ENCODE results near the gene CCDC8. TPM values are rescaled to one million over a fixed set of nuclear protein-coding genes. Genes with fewer than 3 reads are reported as not detected.

Gene CCDC8
- total and polyA plus RNA-seq, 2 experiments from 2014 or later, result 5.6 to 16.5 TPM

DNA sequence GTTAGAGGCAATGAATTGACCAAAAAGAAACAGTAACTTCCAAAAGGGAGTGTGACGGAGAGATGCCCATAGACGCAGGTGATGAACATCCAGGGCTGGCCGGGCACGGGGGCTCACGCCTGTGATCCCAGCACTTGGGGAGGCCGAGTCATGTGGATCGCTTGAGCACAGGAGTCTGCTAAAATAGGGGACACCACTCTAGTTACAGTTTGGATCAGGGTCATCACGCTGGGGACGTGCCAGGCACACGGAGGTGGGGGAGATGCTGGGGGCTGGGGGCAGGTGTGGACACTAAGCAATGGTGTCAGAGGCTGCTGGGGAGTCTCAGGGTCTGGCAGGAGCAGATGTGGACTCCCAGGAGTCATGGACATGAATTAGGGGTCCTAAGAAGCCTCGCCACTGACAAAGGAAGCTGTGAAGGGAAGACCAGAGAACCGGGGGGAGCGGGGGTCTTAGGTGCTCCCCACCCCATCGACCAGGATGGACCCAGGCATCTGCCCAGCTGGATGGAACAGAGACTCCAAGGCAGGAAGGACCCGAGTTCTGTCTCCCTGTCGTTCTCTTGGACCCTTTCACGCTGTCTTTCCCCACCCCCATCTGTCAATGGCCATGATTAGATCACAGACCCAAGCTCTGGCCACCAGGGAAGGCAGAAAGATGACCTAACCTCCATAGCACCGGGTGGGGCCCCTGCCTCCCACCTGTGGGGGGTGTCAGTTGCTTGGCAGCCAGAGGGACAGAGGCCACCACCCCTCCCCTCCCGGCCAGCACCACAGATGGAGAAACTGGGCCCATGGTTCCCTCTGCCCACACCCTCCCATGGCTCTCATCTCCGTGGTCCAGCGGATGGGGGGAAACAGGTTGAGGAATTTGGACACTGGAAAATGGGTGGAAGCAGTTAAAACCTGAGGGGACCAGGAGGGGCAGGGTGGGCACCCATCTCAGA is 19.6 kb downstream of the CCDC8 start:
- no peak overlapping the region for H3K27ac ChIP-seq (ENCODE audit: low read depth)
- Mint-ChIP-seq H3K36me3 (ENCODE audit: low read depth) (peaks cover 32% of the 10 kb centered on the region), H3K4me1 (peaks cover 24% of the 10 kb centered on the region), H3K9me3 (no peaks in the 10 kb centered on the region), H3K27ac (peak overlapping the region; percentile 27; the same call in 1 of the 2 replicates), H3K27me3 (ENCODE audit: insufficient read depth, low read depth, poor library complexity) (peaks cover 20% of the 10 kb centered on the region), H3K4me3 (no peak overlapping the region; the same call in 2 of the 3 replicates)
- no peaks in the 10 kb centered on the region for H3K27me3 ChIP-seq (ENCODE audit: insufficient read depth)
- H3K4me3 ChIP-seq, result no peak overlapping the region
- no peak overlapping the region for H2AFZ ChIP-seq
- H3K4me2 ChIP-seq, result no peak overlapping the region
- H3K36me3 ChIP-seq (ENCODE audit: insufficient read depth), result no peaks in the 10 kb centered on the region; the same call in 1 of the 2 replicates
- peaks cover 18% of the 10 kb centered on the region for H3F3A ChIP-seq (replicated peaks; ENCODE audit: low read depth)
- H4K20me1 ChIP-seq (replicated peaks; ENCODE audit: insufficient read depth), result no peaks in the 10 kb centered on the region; the same call in 1 of the 2 replicates
- DNase-seq (ENCODE audit: low spot score), result no peak
- H3K9me2 ChIP-seq (ENCODE audit: insufficient read depth), result no peaks in the 10 kb centered on the region
- H3K4me1 ChIP-seq (ENCODE audit: insufficient read depth), result peaks cover 4% of the 10 kb centered on the region; the same call in 1 of the 2 replicates
- ATAC-seq, result no peak
- no peaks in the 10 kb centered on the region for H3K79me2 ChIP-seq (replicated peaks; ENCODE audit: insufficient read depth)
- TF ChIP-seq, protein P1, sequence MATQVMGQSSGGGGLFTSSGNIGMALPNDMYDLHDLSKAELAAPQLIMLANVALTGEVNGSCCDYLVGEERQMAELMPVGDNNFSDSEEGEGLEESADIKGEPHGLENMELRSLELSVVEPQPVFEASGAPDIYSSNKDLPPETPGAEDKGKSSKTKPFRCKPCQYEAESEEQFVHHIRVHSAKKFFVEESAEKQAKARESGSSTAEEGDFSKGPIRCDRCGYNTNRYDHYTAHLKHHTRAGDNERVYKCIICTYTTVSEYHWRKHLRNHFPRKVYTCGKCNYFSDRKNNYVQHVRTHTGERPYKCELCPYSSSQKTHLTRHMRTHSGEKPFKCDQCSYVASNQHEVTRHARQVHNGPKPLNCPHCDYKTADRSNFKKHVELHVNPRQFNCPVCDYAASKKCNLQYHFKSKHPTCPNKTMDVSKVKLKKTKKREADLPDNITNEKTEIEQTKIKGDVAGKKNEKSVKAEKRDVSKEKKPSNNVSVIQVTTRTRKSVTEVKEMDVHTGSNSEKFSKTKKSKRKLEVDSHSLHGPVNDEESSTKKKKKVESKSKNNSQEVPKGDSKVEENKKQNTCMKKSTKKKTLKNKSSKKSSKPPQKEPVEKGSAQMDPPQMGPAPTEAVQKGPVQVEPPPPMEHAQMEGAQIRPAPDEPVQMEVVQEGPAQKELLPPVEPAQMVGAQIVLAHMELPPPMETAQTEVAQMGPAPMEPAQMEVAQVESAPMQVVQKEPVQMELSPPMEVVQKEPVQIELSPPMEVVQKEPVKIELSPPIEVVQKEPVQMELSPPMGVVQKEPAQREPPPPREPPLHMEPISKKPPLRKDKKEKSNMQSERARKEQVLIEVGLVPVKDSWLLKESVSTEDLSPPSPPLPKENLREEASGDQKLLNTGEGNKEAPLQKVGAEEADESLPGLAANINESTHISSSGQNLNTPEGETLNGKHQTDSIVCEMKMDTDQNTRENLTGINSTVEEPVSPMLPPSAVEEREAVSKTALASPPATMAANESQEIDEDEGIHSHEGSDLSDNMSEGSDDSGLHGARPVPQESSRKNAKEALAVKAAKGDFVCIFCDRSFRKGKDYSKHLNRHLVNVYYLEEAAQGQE (IDR thresholded peaks at IDR 0.05; ENCODE audit: unreplicated experiment), result no peak
- peak; percentile 23; the same call in 1 of the 2 replicates for TF ChIP-seq POLR2AphosphoS5 (IDR thresholded peaks at IDR 0.05; ENCODE audit: low read depth)

DNA sequence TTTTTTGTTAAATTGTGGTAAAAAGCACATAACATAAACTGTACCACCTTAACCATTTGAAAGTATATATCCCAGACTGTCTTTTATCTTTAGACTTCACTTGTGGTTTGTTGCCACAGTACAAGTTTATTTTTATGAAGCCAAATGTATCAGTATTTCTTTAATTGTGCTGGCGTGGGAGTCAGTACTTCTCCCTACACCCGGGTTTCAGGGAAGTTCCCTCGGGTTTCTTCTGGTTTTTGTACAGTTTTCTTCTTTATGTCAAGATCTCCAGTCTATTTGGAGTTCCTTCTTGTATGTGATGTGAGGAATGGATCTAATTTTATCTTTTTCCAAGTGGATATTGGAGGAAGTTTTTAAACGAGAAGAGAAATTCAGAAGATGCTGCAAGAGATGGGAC is 20.5 kb downstream of the CCDC8 start:
- H3K36me3 ChIP-seq (ENCODE audit: insufficient read depth), result no peaks in the 10 kb centered on the region; the same call in 1 of the 2 replicates
- H3K27me3 ChIP-seq (ENCODE audit: insufficient read depth), result no peaks in the 10 kb centered on the region
- H3K4me1 Mint-ChIP-seq, result peaks cover 24% of the 10 kb centered on the region
- H3K27ac Mint-ChIP-seq, result no peak overlapping the region
- TF ChIP-seq, protein P2, sequence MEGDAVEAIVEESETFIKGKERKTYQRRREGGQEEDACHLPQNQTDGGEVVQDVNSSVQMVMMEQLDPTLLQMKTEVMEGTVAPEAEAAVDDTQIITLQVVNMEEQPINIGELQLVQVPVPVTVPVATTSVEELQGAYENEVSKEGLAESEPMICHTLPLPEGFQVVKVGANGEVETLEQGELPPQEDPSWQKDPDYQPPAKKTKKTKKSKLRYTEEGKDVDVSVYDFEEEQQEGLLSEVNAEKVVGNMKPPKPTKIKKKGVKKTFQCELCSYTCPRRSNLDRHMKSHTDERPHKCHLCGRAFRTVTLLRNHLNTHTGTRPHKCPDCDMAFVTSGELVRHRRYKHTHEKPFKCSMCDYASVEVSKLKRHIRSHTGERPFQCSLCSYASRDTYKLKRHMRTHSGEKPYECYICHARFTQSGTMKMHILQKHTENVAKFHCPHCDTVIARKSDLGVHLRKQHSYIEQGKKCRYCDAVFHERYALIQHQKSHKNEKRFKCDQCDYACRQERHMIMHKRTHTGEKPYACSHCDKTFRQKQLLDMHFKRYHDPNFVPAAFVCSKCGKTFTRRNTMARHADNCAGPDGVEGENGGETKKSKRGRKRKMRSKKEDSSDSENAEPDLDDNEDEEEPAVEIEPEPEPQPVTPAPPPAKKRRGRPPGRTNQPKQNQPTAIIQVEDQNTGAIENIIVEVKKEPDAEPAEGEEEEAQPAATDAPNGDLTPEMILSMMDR (conservative IDR thresholded peaks at IDR 0.05; ENCODE audit: low read depth in 2 of 2), result no peak
- TF ChIP-seq STAT1 (IDR thresholded peaks at IDR 0.05; ENCODE audit: unreplicated experiment) (no peak), ZNF114 (CRISPR knock-in tag; IDR thresholded peaks at IDR 0.05) (no peak), ZNF331 (CRISPR knock-in tag; IDR thresholded peaks at IDR 0.05; ENCODE audit: low read depth) (no peak), EZH2phosphoT487 (IDR thresholded peaks at IDR 0.05; ENCODE audit: unreplicated experiment) (no peak), JUNB (IDR thresholded peaks at IDR 0.05; ENCODE audit: unreplicated experiment) (no peak), CREB1 (CRISPR knock-in tag; IDR thresholded peaks at IDR 0.05; ENCODE audit: low read depth) (no peak)
- H4K20me1 ChIP-seq (replicated peaks; ENCODE audit: insufficient read depth), result no peaks in the 10 kb centered on the region; the same call in 1 of the 2 replicates
- H3K4me1 ChIP-seq (ENCODE audit: insufficient read depth), result peaks cover 4% of the 10 kb centered on the region; the same call in 1 of the 2 replicates
- peaks cover 41% of the 10 kb centered on the region for H3K36me3 Mint-ChIP-seq (ENCODE audit: low read depth)
- no peak overlapping the region for H3K4me3 ChIP-seq
- H3K27me3 Mint-ChIP-seq (ENCODE audit: insufficient read depth, low read depth, poor library complexity), result peaks cover 20% of the 10 kb centered on the region
- no peaks in the 10 kb centered on the region for H3K79me2 ChIP-seq (replicated peaks; ENCODE audit: insufficient read depth)
- no peak overlapping the region for H2AFZ ChIP-seq
- DNase-seq (ENCODE audit: low spot score) (no peak), ATAC-seq (no peak)
- no peak overlapping the region for H3K4me2 ChIP-seq
- no peaks in the 10 kb centered on the region for H3K9me3 Mint-ChIP-seq
- no peak overlapping the region; the same call in 2 of the 3 replicates for H3K4me3 Mint-ChIP-seq
- no peaks in the 10 kb centered on the region for H3K9me2 ChIP-seq (ENCODE audit: insufficient read depth)
- H3F3A ChIP-seq (replicated peaks; ENCODE audit: low read depth), result peaks cover 18% of the 10 kb centered on the region
- H3K27ac ChIP-seq (ENCODE audit: low read depth), result peak overlapping the region; percentile 55; the same call in 1 of the 2 replicates
